K562 (cell line): Measurements from ENCODE around the gene NRCAM. TPM values are rescaled to one million over a fixed set of nuclear protein-coding genes. Genes with fewer than 3 reads are reported as not detected.

ENCODE experiments used
- AFF4 ChIP-seq: sonication (generic); formaldehyde crosslinking; IDR thresholded peaks from 2 replicates; pipeline ENCODE4 v1.8.0; 2023; ENCODE audit warnings: mild to moderate bottlenecking, missing genetic modification reagents
- BACH1 ChIP-seq: fragments of 200-800 bp; sonication (Bioruptor generic); IDR thresholded peaks from 2 replicates; pipeline ENCODE4 v1.6.1; 2016; ENCODE audit warnings: missing genetic modification characterization, missing compliant biosample characterization
- BRD9 ChIP-seq: fragments of 450-650 bp; IDR thresholded peaks from 2 replicates; pipeline ENCODE4 v1.6.1; 2018; ENCODE audit warnings: low read depth; ENCODE audit not compliant: partially characterized antibody
- CEBPB ChIP-seq: fragments of 450-650 bp; IDR thresholded peaks from 2 replicates; pipeline ENCODE4 v1.6.1; 2016; ENCODE audit warnings: missing genetic modification characterization, missing compliant biosample characterization
- ELF4 ChIP-seq: fragments of 450-650 bp; formaldehyde crosslinking; IDR thresholded peaks from 2 replicates; pipeline ENCODE4 v1.4.0; 2022; ENCODE audit warnings: missing genetic modification characterization
- FOSL1 ChIP-seq: fragments of 200-800 bp; sonication (Bioruptor generic); conservative IDR thresholded peaks from 2 replicates; pipeline ENCODE4 v1.6.1; 2016; ENCODE audit warnings: missing genetic modification characterization, missing compliant biosample characterization
- MNT ChIP-seq, 2 experiments: fragments of 450-650 bp; conservative IDR thresholded peaks; 2 replicates each; pipeline ENCODE4 v1.6.1; 2017; ENCODE audit warnings: mild to moderate bottlenecking in 2 of 2, moderate library complexity in 2 of 2
- MYC ChIP-seq, 2 experiments: fragments of 250-450 bp in 1 of 2; sonication (Bioruptor Pico) in 1 of 2; IDR thresholded peaks; 2 replicates each; pipeline versions ENCODE4 v1.5.1 to v1.6.1; 2012 to 2021; ENCODE audit warnings: low read depth in 2 of 2, borderline replicate concordance in 1 of 2, improper control_type of control experiment in 1 of 2, low read length in 1 of 2, mild to moderate bottlenecking in 1 of 2, moderate library complexity in 1 of 2
- NCOA2 ChIP-seq, 2 experiments: fragments of 450-650 bp; IDR thresholded peaks; 2 replicates each; pipeline ENCODE4 v1.6.1; 2018; ENCODE audit warnings: mild to moderate bottlenecking in 2 of 2, moderate library complexity in 1 of 2; ENCODE audit not compliant: partially characterized antibody in 2 of 2
- NR4A1 ChIP-seq, 2 experiments: fragments of 250-450 bp in 1 of 2; fragments of 450-650 bp in 1 of 2; sonication (Bioruptor Pico) in 1 of 2; IDR thresholded peaks; 2 replicates each; pipeline versions ENCODE4 v1.4.0 to v1.6.1; 2016 to 2020; ENCODE audit warnings: mild to moderate bottlenecking in 2 of 2, missing compliant biosample characterization in 1 of 2, missing genetic modification characterization in 1 of 2, moderate library complexity in 1 of 2
- SNAPC5 ChIP-seq: fragments of 250-450 bp; sonication (Bioruptor Pico); IDR thresholded peaks from 2 replicates; pipeline ENCODE4 v1.8.0; 2021; ENCODE audit warnings: moderate library complexity, mild to moderate bottlenecking, inconsistent platforms
- SRSF3 ChIP-seq: fragments of 200-400 bp; formaldehyde crosslinking; IDR thresholded peaks from 2 replicates; pipeline ENCODE4 v1.6.1; 2016; ENCODE audit warnings: mild to moderate bottlenecking, low read length, moderate library complexity; ENCODE audit not compliant: insufficient read depth
- TEAD1 ChIP-seq, 2 experiments: fragments of 450-650 bp in 1 of 2; sonication (generic) in 1 of 2; formaldehyde crosslinking; IDR thresholded peaks; 2 replicates each; pipeline versions ENCODE4 v1.4.0 to v1.8.0; 2020 to 2022; ENCODE audit warnings: mild to moderate bottlenecking in 2 of 2, missing genetic modification reagents in 1 of 2
- ZKSCAN3 ChIP-seq: fragments of 250-450 bp; sonication (Bioruptor Pico); IDR thresholded peaks from 2 replicates; pipeline ENCODE4 v1.4.0; 2020
- ZNF140 ChIP-seq: fragments of 250-450 bp; sonication (Bioruptor Pico); IDR thresholded peaks from 2 replicates; pipeline ENCODE4 v1.8.0; 2021; ENCODE audit warnings: moderate library complexity, mild to moderate bottlenecking, inconsistent platforms
- ZNF589 ChIP-seq: fragments of 200-800 bp; sonication (Bioruptor generic); IDR thresholded peaks from 2 replicates; pipeline ENCODE4 v1.6.1; 2016; ENCODE audit warnings: low read depth, missing genetic modification characterization, missing compliant biosample characterization
- polyA plus RNA-seq, 8 experiments: library from polyadenylated mRNA; depleted of rRNA in 4 of 8; stranded (reverse) in 5 of 8; unstranded in 3 of 8; fragments of >200 nt; fragmentation: Nextera tagmentation in 2 of 8; fragmentation: Illumina TruSeq in 1 of 8; extraction: Ambion mirVana in 2 of 8; extraction: Trizol in 1 of 8; gene quantifications; 2 replicates each; pipeline versions ENCODE4 v1.2.1 to v1.2.3, GENCODE V29; 2011 to 2014; ENCODE audit warnings: inconsistent platforms in 1 of 8, missing spikeins in 1 of 8
- total RNA-seq, 7 experiments: library from RNA; depleted of rRNA in 6 of 7; stranded (reverse); fragments of >200 nt in 6 of 7; fragmentation: Illumina TruSeq in 2 of 7; extraction: Trizol in 2 of 7; gene quantifications; 2 replicates each; pipeline versions ENCODE4 v1.2.1 to v1.2.3, GENCODE V29; 2011 to 2021; ENCODE audit warnings: low replicate concordance in 1 of 7
- TF ChIP-seq, protein P1 (sequence below): sonication (generic); formaldehyde crosslinking; IDR thresholded peaks from 2 replicates; pipeline ENCODE4 v1.8.0; 2022; ENCODE audit warnings: mild to moderate bottlenecking, missing genetic modification reagents, borderline replicate concordance
- TF ChIP-seq, protein P2 (sequence below): fragments of 250-450 bp; sonication (Bioruptor Pico); IDR thresholded peaks from 2 replicates; pipeline ENCODE4 v1.6.1; 2021; ENCODE audit warnings: mild to moderate bottlenecking

Gene NRCAM
- total and polyA plus RNA-seq, 9 of the 15 experiments (the other 6 are each of a cell fraction or from before 2014, with no cell fraction given): 0.03 to 0.54 (median 0.12) TPM; not detected in 1

DNA sequence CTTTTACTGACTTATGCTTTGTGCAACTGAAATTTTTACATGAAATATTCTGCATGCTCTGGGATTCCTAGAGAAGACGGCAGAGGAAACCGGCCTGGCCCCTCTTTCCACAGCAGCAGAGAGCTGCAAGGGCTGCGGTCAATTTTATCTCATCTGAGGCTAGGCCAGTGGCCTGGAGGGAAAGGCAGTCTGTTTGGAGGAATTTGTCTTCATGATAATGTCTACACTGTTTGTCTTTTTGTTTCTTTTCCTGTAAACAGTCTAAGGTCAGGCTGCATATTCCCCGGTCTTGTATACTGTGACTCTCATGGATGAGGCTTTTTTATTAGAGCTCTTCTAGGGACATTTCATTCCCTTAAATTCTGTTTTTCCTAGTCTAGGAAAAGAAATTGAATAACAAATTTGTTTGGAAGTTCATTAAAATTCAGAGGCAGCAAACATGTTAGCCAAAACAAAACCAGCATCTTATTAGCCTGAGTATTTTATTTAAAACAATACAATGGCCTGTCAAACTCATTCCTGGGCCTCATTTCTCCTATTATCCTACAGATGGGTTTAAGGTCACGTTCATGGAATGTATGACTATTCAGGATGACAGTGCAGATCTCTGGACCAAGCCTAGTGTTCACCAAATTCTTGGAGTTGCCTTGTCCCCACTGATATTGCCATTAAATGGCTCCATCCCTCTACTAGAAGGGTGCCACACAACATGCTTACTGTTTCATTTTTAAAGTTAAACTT lies 352.5 kb downstream of the NRCAM start (continued):
- TF ChIP-seq NR4A1 (CRISPR knock-in tag; IDR thresholded peaks at IDR 0.05) (no peak), NR4A1 (tag; IDR thresholded peaks at IDR 0.05) (no peak), ZNF140 (no peak), NCOA2 (IDR thresholded peaks at IDR 0.05; ENCODE audit: partially characterized antibody in 2 of 2) (no peak), BACH1 (tag) (no peak; the same call in 1 of the 2 replicates), ZNF589 (CRISPR knock-in tag) (no peak), TEAD1 (CRISPR knock-in tag; IDR thresholded peaks at IDR 0.05) (peak; percentile 42 to 43; a peak in 1 of 4 replicates), SNAPC5 (CRISPR knock-in tag) (no peak), MNT (conservative IDR thresholded peaks at IDR 0.05) (peak in 1 of 2 experiments; percentile 33; a peak in 1 of 4 replicates), CEBPB (tag) (no peak), AFF4 (CRISPR knock-in tag) (no peak), BRD9 (no peak), ZKSCAN3 (no peak), MYC (IDR thresholded peaks at IDR 0.05; ENCODE audit: low read depth, low read length) (no peak; the same call in 1 of the 2 replicates), MYC (CRISPR knock-in tag; IDR thresholded peaks at IDR 0.05; ENCODE audit: borderline replicate concordance, low read depth) (no peak), FOSL1 (tag) (peak; percentile 86), ELF4 (no peak), SRSF3 (no peak)
- TF ChIP-seq, protein P1, sequence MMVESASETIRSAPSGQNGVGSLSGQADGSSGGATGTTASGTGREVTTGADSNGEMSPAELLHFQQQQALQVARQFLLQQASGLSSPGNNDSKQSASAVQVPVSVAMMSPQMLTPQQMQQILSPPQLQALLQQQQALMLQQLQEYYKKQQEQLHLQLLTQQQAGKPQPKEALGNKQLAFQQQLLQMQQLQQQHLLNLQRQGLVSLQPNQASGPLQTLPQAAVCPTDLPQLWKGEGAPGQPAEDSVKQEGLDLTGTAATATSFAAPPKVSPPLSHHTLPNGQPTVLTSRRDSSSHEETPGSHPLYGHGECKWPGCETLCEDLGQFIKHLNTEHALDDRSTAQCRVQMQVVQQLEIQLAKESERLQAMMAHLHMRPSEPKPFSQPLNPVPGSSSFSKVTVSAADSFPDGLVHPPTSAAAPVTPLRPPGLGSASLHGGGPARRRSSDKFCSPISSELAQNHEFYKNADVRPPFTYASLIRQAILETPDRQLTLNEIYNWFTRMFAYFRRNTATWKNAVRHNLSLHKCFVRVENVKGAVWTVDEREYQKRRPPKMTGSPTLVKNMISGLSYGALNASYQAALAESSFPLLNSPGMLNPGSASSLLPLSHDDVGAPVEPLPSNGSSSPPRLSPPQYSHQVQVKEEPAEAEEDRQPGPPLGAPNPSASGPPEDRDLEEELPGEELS (CRISPR knock-in tag): no peak
- TF ChIP-seq, protein P2, sequence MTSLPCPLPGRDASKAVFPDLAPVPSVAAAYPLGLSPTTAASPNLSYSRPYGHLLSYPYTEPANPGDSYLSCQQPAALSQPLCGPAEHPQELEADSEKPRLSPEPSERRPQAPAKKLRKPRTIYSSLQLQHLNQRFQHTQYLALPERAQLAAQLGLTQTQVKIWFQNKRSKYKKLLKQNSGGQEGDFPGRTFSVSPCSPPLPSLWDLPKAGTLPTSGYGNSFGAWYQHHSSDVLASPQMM (CRISPR knock-in tag): no peak
